ENCODE data around the gene FYB2. TPM values are rescaled to one million over a fixed set of nuclear protein-coding genes. Genes with fewer than 3 reads are reported as not detected.

The FYB2 gene
- polyA plus RNA-seq, 1 donor (not counting 4 experiments of a cell fraction or from before 2014, with no cell fraction given): not detected

- dilution Hi-C loops (cut with MboI; ENCODE audit: extremely low pct_ligation_motif_present, low sequenced_read_pairs): no loop called here
- Histone ChIP-seq H3K9me3 (ENCODE audit: control insufficient read depth, low read depth, low read length) (no peaks in the 10 kb centered on the region), H2AFZ (ENCODE audit: control insufficient read depth, low read length) (no peak overlapping the region), H3K9me1 (ENCODE audit: control insufficient read depth, extremely low read depth, insufficient read depth, low read length) (no peaks in the 10 kb centered on the region), H3K4me3 (ENCODE audit: control insufficient read depth in 2 of 3, extremely low read depth in 1 of 3, insufficient read depth in 2 of 3, low read depth in 1 of 3, low read length in 3 of 3) (no peak overlapping the region), H4K20me1 (ENCODE audit: control insufficient read depth, extremely low read depth, insufficient read depth, low read length) (no peaks in the 10 kb centered on the region), H3K4me1 (ENCODE audit: control insufficient read depth, extremely low read depth, insufficient read depth, low read length) (peaks cover 21% of the 10 kb centered on the region), H3K79me2 (ENCODE audit: control insufficient read depth, insufficient read depth, low read length) (no peaks in the 10 kb centered on the region), H3K9ac (ENCODE audit: control insufficient read depth, extremely low read depth, insufficient read depth, low read length) (no peak overlapping the region), H3K27ac (ENCODE audit: control insufficient read depth, insufficient read depth, low read length) (no peak overlapping the region), H3K36me3 (ENCODE audit: control insufficient read depth in 2 of 2, extremely low read depth in 1 of 2, insufficient read depth in 2 of 2, low read length in 2 of 2) (no peaks in the 10 kb centered on the region), H3K4me2 (ENCODE audit: control insufficient read depth, extremely low read depth, insufficient read depth, low read depth, low read length) (no peak overlapping the region), H3K27me3 (ENCODE audit: control insufficient read depth, extremely low read depth, insufficient read depth, low read length) (no peaks in the 10 kb centered on the region)
- no peak for TF ChIP-seq CTCF (optimal IDR thresholded peaks at IDR 0.05 in 1 of 3, IDR thresholded peaks at IDR 0.05 in 1 of 3, conservative IDR thresholded peaks at IDR 0.05 in 1 of 3; ENCODE audit: extremely low read depth in 1 of 3, insufficient read depth in 2 of 3, low read length in 3 of 3)
- no peak for TF ChIP-seq EZH2 (IDR thresholded peaks at IDR 0.05; ENCODE audit: low read length)
- DNase-seq (ENCODE audit: low read depth, low spot score) (no peak), FAIRE-seq (no peak)
Observed at GRCh38 chr1:56817716-56818463, 1.3 kb downstream of the FYB2 start.

GRCh38 chr1:56816909-56817308 lies 2.3 kb downstream of the FYB2 start:
- Histone ChIP-seq H3K27ac (ENCODE audit: control insufficient read depth, insufficient read depth, low read length) (no peak overlapping the region), H3K4me2 (ENCODE audit: control insufficient read depth, extremely low read depth, insufficient read depth, low read depth, low read length) (no peak overlapping the region), H4K20me1 (ENCODE audit: control insufficient read depth, extremely low read depth, insufficient read depth, low read length) (no peaks in the 10 kb centered on the region), H3K27me3 (ENCODE audit: control insufficient read depth, extremely low read depth, insufficient read depth, low read length) (no peaks in the 10 kb centered on the region), H3K9ac (ENCODE audit: control insufficient read depth, extremely low read depth, insufficient read depth, low read length) (no peak overlapping the region), H3K79me2 (ENCODE audit: control insufficient read depth, insufficient read depth, low read length) (no peaks in the 10 kb centered on the region), H3K4me1 (ENCODE audit: control insufficient read depth, extremely low read depth, insufficient read depth, low read length) (peaks cover 21% of the 10 kb centered on the region), H3K36me3 (ENCODE audit: control insufficient read depth in 2 of 2, extremely low read depth in 1 of 2, insufficient read depth in 2 of 2, low read length in 2 of 2) (no peaks in the 10 kb centered on the region), H2AFZ (ENCODE audit: control insufficient read depth, low read length) (no peak overlapping the region), H3K9me3 (ENCODE audit: control insufficient read depth, low read depth, low read length) (no peaks in the 10 kb centered on the region), H3K4me3 (ENCODE audit: control insufficient read depth in 2 of 3, extremely low read depth in 1 of 3, insufficient read depth in 2 of 3, low read depth in 1 of 3, low read length in 3 of 3) (no peak overlapping the region), H3K9me1 (ENCODE audit: control insufficient read depth, extremely low read depth, insufficient read depth, low read length) (no peaks in the 10 kb centered on the region)
- no peak for FAIRE-seq
- DNase-seq (ENCODE audit: low read depth, low spot score): no peak
- dilution Hi-C loops (cut with MboI; ENCODE audit: extremely low pct_ligation_motif_present, low sequenced_read_pairs): no loop called here
- TF ChIP-seq EZH2 (IDR thresholded peaks at IDR 0.05; ENCODE audit: low read length): no peak
- no peak for TF ChIP-seq CTCF (optimal IDR thresholded peaks at IDR 0.05 in 1 of 3, IDR thresholded peaks at IDR 0.05 in 1 of 3, conservative IDR thresholded peaks at IDR 0.05 in 1 of 3; ENCODE audit: extremely low read depth in 1 of 3, insufficient read depth in 2 of 3, low read length in 3 of 3)
